K562 (cell line): Measurements from ENCODE around the gene NTN4. TPM values are rescaled to one million over a fixed set of nuclear protein-coding genes. Genes with fewer than 3 reads are reported as not detected.

Experiments used
- ATAC-seq: fragments of 200-7000 bp; cut with Tn5 transposase; 3 replicates; pipeline ENCODE4 v1.9.1; 2020; ENCODE audit warnings: moderate library complexity
- BruUV-seq: library from RNA; stranded (reverse); fragments of 400-500 nt; replicated peaks from 2 replicates; lab custom pipeline; 2021; lab: Mats Ljungman, UMichigan
- CTCF ChIA-PET: fragments of 300-600 bp; formaldehyde crosslinking; extraction: SDS; loops from one replicate; lab custom pipeline; 2021; ENCODE audit warnings: low intra/inter-chr PET ratio; lab: Yijun Ruan, JAX
- POLR2A ChIA-PET: fragments of 300-600, 350-650 bp; sonication (Branson Sonifier 250); formaldehyde crosslinking; extraction: SDS; loops from one replicate; lab custom pipeline; 2021; ENCODE audit warnings: antibody characterized with exemption, inconsistent platforms; lab: Yijun Ruan, JAX
- DNase-seq, 4 experiments: peaks; one replicate each; pipeline versions ENCODE4 v3.0.0 to v3.0.0-alpha.2; 2011 to 2018; ENCODE audit warnings: low spot score in 3 of 4, mixed read lengths in 3 of 4; ENCODE audit errors: extremely low read depth in 1 of 4
- FAIRE-seq: peaks from 2 replicates; lab custom pipeline; 2011; peaks lifted over from hg19 to GRCh38; lab: Jason Lieb, UNC
- H2AFZ ChIP-seq: 2 replicates; pipeline ENCODE4 v1.6.0; 2011; ENCODE audit warnings: low read depth, low read length, control low read depth, inconsistent platforms
- H3K27ac ChIP-seq: fragments of 200-600 bp; 3 replicates; pipeline ENCODE4 v1.8.0; 2011; ENCODE audit warnings: low read depth, mild to moderate bottlenecking, control low read depth, inconsistent platforms, low read length, moderate library complexity, mixed read lengths; ENCODE audit errors: extremely low read depth
- H3K27me3 ChIP-seq, 2 experiments: fragments of 300-600 bp in 1 of 2; 2 replicates in 1 of 2; 3 replicates in 1 of 2; pipeline versions ENCODE4 v1.6.0 to v1.8.0; 2011; ENCODE audit warnings: inconsistent platforms in 2 of 2, low read length in 2 of 2, mild to moderate bottlenecking in 1 of 2, mixed read lengths in 1 of 2, moderate library complexity in 1 of 2; ENCODE audit not compliant: control insufficient read depth in 2 of 2, insufficient read depth in 2 of 2
- H3K36me3 ChIP-seq: fragments of 300-600 bp; 3 replicates; pipeline ENCODE4 v1.8.0; 2011; ENCODE audit warnings: mild to moderate bottlenecking, low read length, inconsistent platforms; ENCODE audit not compliant: control insufficient read depth, insufficient read depth
- H3K4me1 ChIP-seq, 2 experiments: fragments of 200-600 bp in 1 of 2; replicated peaks in 1 of 2; 2 replicates in 1 of 2; 3 replicates in 1 of 2; pipeline versions ENCODE4 v1.5.1 to v1.8.0; 2011; ENCODE audit warnings: inconsistent platforms in 2 of 2, low read length in 2 of 2, mild to moderate bottlenecking in 1 of 2, mixed read lengths in 1 of 2, moderate library complexity in 1 of 2; ENCODE audit not compliant: control insufficient read depth in 2 of 2, insufficient read depth in 2 of 2
- H3K4me2 ChIP-seq: 2 replicates; pipeline ENCODE4 v1.6.1; 2011; ENCODE audit warnings: low read length, control low read depth, inconsistent platforms, mixed read lengths; ENCODE audit not compliant: insufficient read depth
- H3K4me3 ChIP-seq: fragments of 200-600 bp; sonication (generic), shearing (Covaris generic); 2 replicates; pipeline ENCODE4 v1.5.1; 2016; ENCODE audit warnings: control low read depth, inconsistent platforms
- H3K79me2 ChIP-seq: fragments of 200-600 bp; 3 replicates; pipeline ENCODE4 v1.8.0; 2011; ENCODE audit warnings: low read length, inconsistent platforms; ENCODE audit not compliant: control insufficient read depth, insufficient read depth
- H3K9ac ChIP-seq, 2 experiments: 2 replicates each; pipeline versions ENCODE4 v1.6.0 to v1.6.1; 2011; ENCODE audit warnings: low read depth in 2 of 2, low read length in 2 of 2, control low read depth in 1 of 2, inconsistent platforms in 1 of 2, mild to moderate bottlenecking in 1 of 2, mixed read lengths in 1 of 2; ENCODE audit not compliant: insufficient read depth in 1 of 2
- H3K9me1 ChIP-seq: one replicate; pipeline ENCODE4 v1.6.0; 2011; ENCODE audit warnings: inconsistent platforms, mild to moderate bottlenecking, low read length, moderate library complexity; ENCODE audit not compliant: control insufficient read depth, insufficient read depth
- H3K9me3 ChIP-seq: replicated peaks from 2 replicates; pipeline ENCODE4 v1.5.1; 2011; ENCODE audit warnings: low read depth, low read length, inconsistent platforms; ENCODE audit not compliant: control insufficient read depth, insufficient read depth
- H4K20me1 ChIP-seq: replicated peaks from 2 replicates; pipeline ENCODE4 v1.6.1; 2011; ENCODE audit warnings: low read length, inconsistent platforms, mixed read lengths; ENCODE audit not compliant: control insufficient read depth, insufficient read depth
- COPS2 ChIP-seq: fragments of 450-650 bp; conservative IDR thresholded peaks from 2 replicates; pipeline ENCODE4 v1.6.1; 2016; ENCODE audit warnings: mild to moderate bottlenecking, moderate library complexity
- KAT2B ChIP-seq: IDR thresholded peaks from one replicate; pipeline ENCODE4 v1.6.1; 2012; ENCODE audit warnings: low read depth, mild to moderate bottlenecking, control low read depth, inconsistent platforms, low read length, moderate library complexity
- NFYB ChIP-seq: IDR thresholded peaks from 2 replicates; pipeline ENCODE4 v1.6.1; 2011; ENCODE audit warnings: mild to moderate bottlenecking, moderate library complexity; ENCODE audit not compliant: insufficient read length; ENCODE audit errors: extremely low read depth
- SAP30 ChIP-seq: fragments of 200-600 bp; sonication (generic); IDR thresholded peaks from 2 replicates; pipeline ENCODE4 v1.6.1; 2012; ENCODE audit warnings: borderline replicate concordance, low read depth, mild to moderate bottlenecking, moderate library complexity, low read length, control low read depth, inconsistent platforms; ENCODE audit not compliant: insufficient read depth, poor library complexity, severe bottlenecking
- SLC30A9 ChIP-seq: fragments of 250-450 bp; sonication (Bioruptor Pico); IDR thresholded peaks from 2 replicates; pipeline ENCODE4 v1.8.0; 2022; ENCODE audit warnings: mild to moderate bottlenecking, moderate library complexity
- TAL1 ChIP-seq: fragments of 450-650 bp; IDR thresholded peaks from 2 replicates; pipeline ENCODE4 v1.6.1; 2016; ENCODE audit warnings: mild to moderate bottlenecking
- ZC3H4 ChIP-seq: sonication (generic); formaldehyde crosslinking; IDR thresholded peaks from 2 replicates; pipeline ENCODE4 v1.9.0; 2021; ENCODE audit warnings: missing genetic modification reagents, borderline replicate concordance
- ZEB2 ChIP-seq: fragments of 450-650 bp; IDR thresholded peaks from 2 replicates; pipeline ENCODE4 v1.6.1; 2016
- WGBS: fragments of 100-300 bp; shearing (Covaris generic); methylation state at CpG from one replicate; pipeline ENCODE4 v1.1.6; 2016; ENCODE audit warnings: low coverage, mixed read lengths; ENCODE audit not compliant: insufficient coverage; ENCODE audit errors: missing lambda C conversion rate; 5-methylcytosine and 5-hydroxymethylcytosine counted together
- in situ Hi-C: fragments of 300-500 bp; cut with MboI; formaldehyde crosslinking; loops from 4 replicates; pipeline ENCODE4 v1.15.0; 2018; ENCODE audit warnings: inconsistent platforms, mixed read lengths
- intact Hi-C: fragments of 100-400 bp; cut with micrococcal nuclease; formaldehyde crosslinking; loops from 2 replicates; pipeline ENCODE4 v1.14.2; 2022
- polyA plus RNA-seq, 8 experiments: library from polyadenylated mRNA; depleted of rRNA in 4 of 8; stranded (reverse) in 5 of 8; unstranded in 3 of 8; fragments of >200 nt; fragmentation: Nextera tagmentation in 2 of 8; fragmentation: Illumina TruSeq in 1 of 8; extraction: Ambion mirVana in 2 of 8; extraction: Trizol in 1 of 8; gene quantifications; 2 replicates each; pipeline versions ENCODE4 v1.2.1 to v1.2.3, GENCODE V29; 2011 to 2014; ENCODE audit warnings: inconsistent platforms in 1 of 8, missing spikeins in 1 of 8
- total RNA-seq, 7 experiments: library from RNA; depleted of rRNA in 6 of 7; stranded (reverse); fragments of >200 nt in 6 of 7; fragmentation: Illumina TruSeq in 2 of 7; extraction: Trizol in 2 of 7; gene quantifications; 2 replicates each; pipeline versions ENCODE4 v1.2.1 to v1.2.3, GENCODE V29; 2011 to 2021; ENCODE audit warnings: low replicate concordance in 1 of 7
- TF ChIP-seq, protein P1 (sequence below): sonication (generic); formaldehyde crosslinking; IDR thresholded peaks from 2 replicates; pipeline ENCODE4 v1.8.1; 2022; ENCODE audit warnings: missing genetic modification reagents
- TF ChIP-seq, protein P2 (sequence below): fragments of 250-450 bp; sonication (Bioruptor Pico); IDR thresholded peaks from 2 replicates; pipeline ENCODE4 v1.4.0; 2020; ENCODE audit warnings: mild to moderate bottlenecking

The NTN4 gene
- total and polyA plus RNA-seq, 9 of the 15 experiments (the other 6 are each of a cell fraction or from before 2014, with no cell fraction given), result 0.13 TPM; not detected in 8

DNA sequence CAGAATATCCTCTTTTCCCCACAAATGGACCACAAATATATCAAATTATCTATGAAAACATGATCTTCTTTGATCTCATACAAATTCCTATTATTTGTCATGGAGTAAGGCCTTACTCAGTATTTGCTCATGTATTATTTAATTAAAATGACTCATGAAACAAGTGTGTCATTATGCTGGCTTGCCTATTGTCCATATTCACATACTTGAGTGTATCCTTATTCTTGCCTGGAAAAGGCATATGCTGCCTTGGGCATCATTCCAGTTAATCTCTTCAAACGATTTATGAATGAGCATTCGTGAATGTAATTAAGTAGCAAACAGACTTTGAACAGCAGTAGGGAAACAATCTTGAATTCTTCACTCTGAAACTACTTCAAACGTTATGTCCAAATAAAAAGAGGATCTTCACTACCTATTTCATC, 45.6 kb upstream of the NTN4 start:
- H3K36me3 ChIP-seq, result no peaks in the 10 kb centered on the region
- no peaks in the 10 kb centered on the region for H3K79me2 ChIP-seq
- ChIA-PET CTCF (no interaction called here), POLR2A (no interaction called here)
- H2AFZ ChIP-seq, result no peak overlapping the region
- ATAC-seq (no peak), FAIRE-seq (no peak), DNase-seq (no peak)
- no peaks in the 10 kb centered on the region for H4K20me1 ChIP-seq
- H3K4me3 ChIP-seq, result no peak overlapping the region
- H3K27ac ChIP-seq, result no peak overlapping the region
- H3K9me1 ChIP-seq, result no peaks in the 10 kb centered on the region
- BruUV-seq, result no TSS peak
- H3K4me2 ChIP-seq, result no peak overlapping the region
- TF ChIP-seq SAP30 (no peak), ZEB2 (no peak), NFYB (no peak), ZC3H4 (CRISPR knock-in tag) (no peak), SLC30A9 (CRISPR knock-in tag) (no peak), COPS2 (no peak), TAL1 (no peak), KAT2B (no peak)
- TF ChIP-seq, protein P1, sequence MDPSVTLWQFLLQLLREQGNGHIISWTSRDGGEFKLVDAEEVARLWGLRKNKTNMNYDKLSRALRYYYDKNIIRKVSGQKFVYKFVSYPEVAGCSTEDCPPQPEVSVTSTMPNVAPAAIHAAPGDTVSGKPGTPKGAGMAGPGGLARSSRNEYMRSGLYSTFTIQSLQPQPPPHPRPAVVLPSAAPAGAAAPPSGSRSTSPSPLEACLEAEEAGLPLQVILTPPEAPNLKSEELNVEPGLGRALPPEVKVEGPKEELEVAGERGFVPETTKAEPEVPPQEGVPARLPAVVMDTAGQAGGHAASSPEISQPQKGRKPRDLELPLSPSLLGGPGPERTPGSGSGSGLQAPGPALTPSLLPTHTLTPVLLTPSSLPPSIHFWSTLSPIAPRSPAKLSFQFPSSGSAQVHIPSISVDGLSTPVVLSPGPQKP, result no peak
- TF ChIP-seq, protein P2, sequence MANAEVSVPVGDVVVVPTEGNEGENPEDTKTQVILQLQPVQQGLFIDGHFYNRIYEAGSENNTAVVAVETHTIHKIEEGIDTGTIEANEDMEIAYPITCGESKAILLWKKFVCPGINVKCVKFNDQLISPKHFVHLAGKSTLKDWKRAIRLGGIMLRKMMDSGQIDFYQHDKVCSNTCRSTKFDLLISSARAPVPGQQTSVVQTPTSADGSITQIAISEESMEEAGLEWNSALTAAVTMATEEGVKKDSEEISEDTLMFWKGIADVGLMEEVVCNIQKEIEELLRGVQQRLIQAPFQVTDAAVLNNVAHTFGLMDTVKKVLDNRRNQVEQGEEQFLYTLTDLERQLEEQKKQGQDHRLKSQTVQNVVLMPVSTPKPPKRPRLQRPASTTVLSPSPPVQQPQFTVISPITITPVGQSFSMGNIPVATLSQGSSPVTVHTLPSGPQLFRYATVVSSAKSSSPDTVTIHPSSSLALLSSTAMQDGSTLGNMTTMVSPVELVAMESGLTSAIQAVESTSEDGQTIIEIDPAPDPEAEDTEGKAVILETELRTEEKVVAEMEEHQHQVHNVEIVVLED, result no peak
- peaks cover 0 to 9% of the 10 kb centered on the region in 2 experiments; a peak in 3 of 5 replicates for H3K27me3 ChIP-seq
- no peak overlapping the region for H3K9ac ChIP-seq
- intact Hi-C loops (no loop called here), in situ Hi-C loops (no loop called here)
- no peaks in the 10 kb centered on the region for H3K9me3 ChIP-seq
- no peaks in the 10 kb centered on the region for H3K4me1 ChIP-seq
- 0% methylated on average over 3 of the region's 3 CpGs for WGBS
